Left lung (tissue), 10 donors: ENCODE measurements around the gene SAMD4B. TPM values are rescaled to one million over a fixed set of nuclear protein-coding genes. Genes with fewer than 3 reads are reported as not detected.

Experiments used
- ATAC-seq: fragments of 200-7000 bp; cut with Tn5 transposase; one replicate; pipeline ENCODE4 v1.9.1; 2020; ENCODE audit warnings: moderate library complexity
- DNase-seq, 4 donors: peaks; one replicate each; pipeline ENCODE4 v3.0.0-alpha.2; 2013 to 2020
- H3K27ac ChIP-seq, 2 donors: fragments of 200-600 bp; sonication (generic) in 1 of 2; one replicate each; pipeline versions ENCODE4 v1.5.0 to v1.8.0; 2020 to 2021
- H3K27me3 ChIP-seq, 2 donors: fragments of 200-600 bp; sonication (generic) in 1 of 2; one replicate each; pipeline versions ENCODE4 v1.5.0 to v1.8.0; 2020 to 2021
- H3K36me3 ChIP-seq, 2 donors: fragments of 200-600 bp; sonication (generic) in 1 of 2; one replicate each; pipeline versions ENCODE4 v1.5.0 to v1.8.0; 2020 to 2021
- H3K4me1 ChIP-seq, 2 donors: fragments of 200-600 bp; one replicate each; pipeline ENCODE4 v1.8.0; 2021
- H3K4me3 ChIP-seq, 2 donors: fragments of 200-600 bp; sonication (generic) in 1 of 2; one replicate each; pipeline versions ENCODE4 v1.5.0 to v1.8.0; 2020 to 2021; ENCODE audit warnings: mild to moderate bottlenecking in 1 of 2
- H3K9me3 ChIP-seq, 2 donors: fragments of 200-600 bp; sonication (generic) in 1 of 2; one replicate each; pipeline versions ENCODE4 v1.5.0 to v1.8.0; 2020 to 2021
- intact Hi-C, 2 donors: fragments of 100-400 bp; cut with DNase I; formaldehyde crosslinking; loops; one replicate each; pipeline versions ENCODE4 v1.11.2 to v1.14.2; 2022
- polyA plus RNA-seq, 6 donors: library from polyadenylated mRNA; unstranded; fragments of 120-200 nt; gene quantifications; one replicate each; pipeline ENCODE4 v1.2.1, GENCODE V29; 2013; ENCODE audit not compliant: insufficient read length in 6 of 6
- total RNA-seq, 2 donors: library from RNA; stranded (reverse); fragmentation: NEBNext Ultra II Directional; extraction: Animal tissue kit (Norgen Biotek cat#: 25700); gene quantifications; one replicate each; pipeline ENCODE4 v1.2.1, GENCODE V29; 2021
- TF ChIP-seq, protein P1 (sequence below), 2 donors: fragments of 200-600 bp; sonication (generic) in 1 of 2; IDR thresholded peaks; one replicate each; pipeline versions ENCODE4 v1.5.0 to v1.8.0; 2021; ENCODE audit warnings: antibody characterized with exemption in 2 of 2
- donor health status: DM: no; HTN: yes; CAD: no.
- donor health status: DM: no; HTN: no; CAD: no.

Gene SAMD4B
- total and polyA plus RNA-seq, 8 donors, result 74.1 to 127 (median 107) TPM

DNA sequence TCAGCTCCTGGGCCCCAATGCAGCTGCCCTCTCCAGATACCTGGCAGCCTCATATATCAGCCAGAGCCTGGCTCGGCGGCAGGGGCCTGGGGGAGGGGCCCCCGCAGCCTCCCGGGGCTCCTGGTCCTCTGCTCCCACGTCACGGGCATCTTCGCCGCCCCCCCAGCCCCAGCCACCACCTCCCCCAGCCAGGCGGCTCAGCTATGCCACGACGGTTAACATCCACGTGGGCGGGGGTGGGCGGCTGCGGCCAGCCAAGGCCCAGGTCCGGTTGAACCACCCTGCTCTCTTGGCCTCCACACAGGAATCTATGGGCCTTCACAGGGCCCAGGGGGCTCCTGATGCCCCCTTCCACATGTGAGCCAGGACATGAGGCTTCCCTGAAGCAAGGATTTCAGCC is 82.7 kb downstream of the SAMD4B start:
- peaks cover 0 to 50% of the 10 kb centered on the region in 2 donors for H3K36me3 ChIP-seq
- no peak for DNase-seq

DNA sequence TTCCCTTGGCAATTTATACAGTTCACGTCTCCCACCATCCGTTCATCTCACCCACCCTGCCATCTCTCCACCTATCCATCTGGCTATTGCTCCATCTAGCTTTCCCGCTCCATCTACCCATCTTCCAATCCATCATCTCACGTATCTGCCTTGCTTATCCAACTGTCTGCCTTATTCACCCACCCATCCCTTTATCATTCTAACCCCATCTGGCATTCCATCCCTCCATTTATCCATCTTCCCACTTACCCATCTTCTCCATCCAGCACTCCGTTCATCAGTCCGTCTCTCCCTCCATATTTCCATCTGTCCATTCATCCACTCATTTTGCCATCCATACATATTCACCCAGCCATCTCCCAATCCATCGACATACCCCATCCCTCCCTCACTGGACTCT is 83.5 kb downstream of the SAMD4B start:
- H3K27ac ChIP-seq, result no peak overlapping the region
- H3K4me3 ChIP-seq, result no peak overlapping the region
- no peaks in the 10 kb centered on the region for H3K9me3 ChIP-seq
- ATAC-seq (no peak), DNase-seq (no peak)
- peaks cover 0 to 43% of the 10 kb centered on the region in 2 donors for H3K36me3 ChIP-seq
- TF ChIP-seq, protein P1, sequence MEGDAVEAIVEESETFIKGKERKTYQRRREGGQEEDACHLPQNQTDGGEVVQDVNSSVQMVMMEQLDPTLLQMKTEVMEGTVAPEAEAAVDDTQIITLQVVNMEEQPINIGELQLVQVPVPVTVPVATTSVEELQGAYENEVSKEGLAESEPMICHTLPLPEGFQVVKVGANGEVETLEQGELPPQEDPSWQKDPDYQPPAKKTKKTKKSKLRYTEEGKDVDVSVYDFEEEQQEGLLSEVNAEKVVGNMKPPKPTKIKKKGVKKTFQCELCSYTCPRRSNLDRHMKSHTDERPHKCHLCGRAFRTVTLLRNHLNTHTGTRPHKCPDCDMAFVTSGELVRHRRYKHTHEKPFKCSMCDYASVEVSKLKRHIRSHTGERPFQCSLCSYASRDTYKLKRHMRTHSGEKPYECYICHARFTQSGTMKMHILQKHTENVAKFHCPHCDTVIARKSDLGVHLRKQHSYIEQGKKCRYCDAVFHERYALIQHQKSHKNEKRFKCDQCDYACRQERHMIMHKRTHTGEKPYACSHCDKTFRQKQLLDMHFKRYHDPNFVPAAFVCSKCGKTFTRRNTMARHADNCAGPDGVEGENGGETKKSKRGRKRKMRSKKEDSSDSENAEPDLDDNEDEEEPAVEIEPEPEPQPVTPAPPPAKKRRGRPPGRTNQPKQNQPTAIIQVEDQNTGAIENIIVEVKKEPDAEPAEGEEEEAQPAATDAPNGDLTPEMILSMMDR (IDR thresholded peaks at IDR 0.05), result no peak
- intact Hi-C loops, result no loop called here
- H3K27me3 ChIP-seq, result no peaks in the 10 kb centered on the region
- H3K4me1 ChIP-seq, result peaks cover 7 to 26% of the 10 kb centered on the region in 2 donors

More for the DNA sequence above, 82.7 kb downstream of the SAMD4B start:
- Histone ChIP-seq H3K4me3 (no peak overlapping the region), H3K9me3 (no peaks in the 10 kb centered on the region), H3K27me3 (no peaks in the 10 kb centered on the region), H3K27ac (no peak overlapping the region), H3K4me1 (peaks cover 7 to 20% of the 10 kb centered on the region in 2 donors)
- no peak for ATAC-seq
- TF ChIP-seq, protein P1 (IDR thresholded peaks at IDR 0.05), result no peak
- intact Hi-C loops, result no loop called here

DNA sequence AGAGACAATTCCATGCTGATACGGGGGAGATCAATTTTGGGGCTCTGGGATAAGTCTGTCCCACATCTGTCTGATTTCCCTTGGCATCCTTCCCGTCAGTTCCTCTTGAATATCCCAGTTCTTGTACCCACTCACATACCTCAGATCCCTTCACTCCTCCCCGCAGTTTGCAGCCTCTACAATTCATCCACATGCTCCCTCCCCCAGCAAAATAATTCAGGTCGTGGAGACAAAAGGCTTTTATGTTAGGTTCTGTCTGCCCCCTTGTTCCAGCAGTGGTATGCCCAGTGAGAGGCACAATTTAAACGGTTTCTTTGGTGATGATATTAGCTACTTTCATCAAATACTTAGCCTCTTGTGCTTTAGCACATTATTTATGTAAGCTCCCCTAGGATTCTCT is 83.9 kb downstream of the SAMD4B start:
- no peaks in the 10 kb centered on the region for H3K27me3 ChIP-seq
- H3K36me3 ChIP-seq, result peaks cover 0 to 39% of the 10 kb centered on the region in 2 donors
- ATAC-seq (no peak), DNase-seq (no peak)
- intact Hi-C loops, result no loop called here
- peaks cover 7 to 30% of the 10 kb centered on the region in 2 donors for H3K4me1 ChIP-seq
- H3K4me3 ChIP-seq, result no peak overlapping the region
- TF ChIP-seq, protein P1 (IDR thresholded peaks at IDR 0.05), result no peak
- no peaks in the 10 kb centered on the region for H3K9me3 ChIP-seq
- no peak overlapping the region for H3K27ac ChIP-seq

DNA sequence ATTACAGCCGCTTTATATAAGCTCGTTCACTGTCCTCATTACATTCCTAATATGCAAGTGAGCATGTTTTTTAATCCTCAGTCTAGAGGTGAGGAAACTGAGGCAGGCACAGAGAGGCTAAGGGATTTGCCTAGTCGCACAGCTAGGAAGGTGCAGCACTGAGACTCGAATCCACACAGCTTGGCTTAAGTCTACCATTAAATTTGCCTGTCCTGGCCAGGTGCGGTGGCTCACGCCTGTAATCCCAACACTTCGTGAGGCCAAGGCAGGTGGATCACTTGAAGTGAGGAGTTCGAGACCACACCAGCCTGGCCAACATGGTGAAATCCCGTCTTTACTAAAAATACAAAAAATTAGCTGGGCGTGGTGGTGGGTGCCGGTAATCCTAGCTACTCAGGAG is 85.5 kb downstream of the SAMD4B start:
- Histone ChIP-seq H3K9me3 (no peaks in the 10 kb centered on the region), H3K27me3 (no peaks in the 10 kb centered on the region), H3K4me3 (no peak overlapping the region), H3K27ac (no peak overlapping the region), H3K36me3 (peaks cover 0 to 36% of the 10 kb centered on the region in 2 donors), H3K4me1 (peaks cover 7 to 45% of the 10 kb centered on the region in 2 donors)
- DNase-seq (no peak), ATAC-seq (no peak)
- intact Hi-C loops, result no loop called here
- TF ChIP-seq, protein P1 (IDR thresholded peaks at IDR 0.05), result no peak

DNA sequence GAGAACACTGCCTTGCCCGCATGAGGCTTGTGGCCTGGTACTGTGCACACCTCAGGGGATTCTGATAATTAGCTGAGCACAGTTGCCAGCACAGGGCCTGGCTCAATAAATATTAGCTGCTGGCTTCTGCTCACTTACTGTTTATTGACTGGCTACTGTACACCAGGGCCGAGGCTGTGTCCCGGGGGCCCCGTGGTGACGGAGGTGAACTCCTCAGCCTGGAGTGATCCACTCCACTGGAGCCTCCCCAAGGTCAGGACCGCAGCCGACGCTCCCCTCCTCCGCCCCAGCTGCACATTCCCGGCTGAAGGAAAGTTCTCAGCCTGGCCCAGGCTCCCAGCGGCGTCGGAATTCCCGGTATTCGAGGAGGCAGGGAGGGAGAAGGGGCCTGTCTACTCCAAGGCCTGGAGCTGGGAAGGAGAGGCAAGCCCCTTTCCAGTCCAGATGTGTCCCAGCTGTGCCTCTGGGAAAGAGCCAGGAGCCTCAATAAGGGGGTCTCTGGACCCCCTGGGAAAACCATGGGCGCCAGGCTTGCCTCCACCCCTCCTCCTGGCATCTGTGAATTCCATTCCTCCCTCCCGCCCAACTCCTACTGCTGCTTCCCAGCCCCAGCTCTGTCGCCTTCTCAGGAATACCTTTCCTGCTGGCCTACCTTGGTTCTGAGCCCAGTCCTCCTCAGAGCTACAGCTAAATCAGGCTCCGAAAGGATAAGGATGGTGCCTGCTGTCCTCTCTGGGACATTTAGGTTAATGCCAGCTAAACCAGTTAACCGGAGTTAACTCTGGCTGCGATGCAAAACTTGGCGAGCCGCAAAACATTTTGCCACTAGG is 86.3 kb downstream of the SAMD4B start:
- TF ChIP-seq, protein P1 (IDR thresholded peaks at IDR 0.05), result no peak
- Histone ChIP-seq H3K9me3 (no peaks in the 10 kb centered on the region), H3K27me3 (no peaks in the 10 kb centered on the region), H3K27ac (peak overlapping the region; percentile 70 to 72), H3K4me3 (no peak overlapping the region), H3K36me3 (peaks cover 0 to 36% of the 10 kb centered on the region in 2 donors), H3K4me1 (peaks cover 8 to 53% of the 10 kb centered on the region in 2 donors)
- ATAC-seq (peak; percentile 77), DNase-seq (peak in 3 of 4 donors; percentile 76 to 86 (median 76))
- intact Hi-C loops, result no loop called here
